SK-N-MC (cell line): ENCODE data around the gene FIS1.

Experiments used
- EZH2 ChIP-seq: fragments of 200-600 bp; sonication (generic); IDR thresholded peaks from one replicate; pipeline ENCODE4 v1.6.1; 2017; ENCODE audit warnings: antibody characterized with exemption
- POLR2AphosphoS5 ChIP-seq: IDR thresholded peaks from 2 replicates; pipeline ENCODE4 v1.6.1; 2012; ENCODE audit warnings: mild to moderate bottlenecking, low read depth, low read length, borderline replicate concordance

DNA sequence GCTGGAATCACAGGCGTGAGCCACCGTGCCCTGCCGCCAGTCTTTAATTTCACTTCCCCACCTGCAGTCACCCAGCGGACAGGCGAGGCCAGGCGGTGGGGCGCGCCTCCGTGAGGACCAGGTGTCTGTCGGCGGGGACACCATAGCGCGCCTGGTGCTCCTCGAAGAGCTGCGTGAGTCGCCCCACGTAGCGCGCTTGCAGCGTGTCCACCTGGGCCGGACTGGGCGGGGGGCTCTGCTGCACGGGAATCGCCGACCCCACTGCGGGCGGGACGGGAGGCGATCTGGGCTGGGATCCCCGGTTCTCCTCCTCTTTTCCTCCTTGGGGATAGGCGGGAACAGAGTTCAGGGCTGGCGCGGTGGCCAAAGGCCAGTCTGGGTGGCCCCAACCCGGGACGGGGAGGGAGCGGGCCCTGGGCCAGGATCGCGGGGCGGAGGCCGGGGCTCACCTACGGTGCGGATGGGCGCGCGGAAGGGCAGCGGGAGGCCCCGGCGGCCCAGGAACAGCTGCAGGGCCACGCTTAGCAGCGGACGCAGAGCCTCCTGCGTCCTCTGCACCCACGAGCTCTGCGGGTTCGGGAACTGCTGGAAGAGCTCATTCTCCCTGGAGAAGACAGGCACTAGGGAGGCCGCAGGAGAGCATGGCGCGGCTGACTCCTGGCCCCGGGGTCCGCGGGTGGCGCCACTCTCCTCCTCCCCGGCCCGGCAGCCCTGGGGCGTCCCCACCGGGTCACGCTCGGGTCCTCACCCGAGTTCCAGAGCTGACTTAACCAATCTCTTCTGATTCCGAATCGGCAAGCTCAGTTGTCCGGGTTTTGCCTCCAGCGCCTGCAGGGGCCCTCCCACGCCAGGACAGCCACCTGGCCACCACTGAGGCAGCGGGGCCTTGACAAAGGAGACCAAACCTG lies 42.9 kb downstream of the FIS1 start:
- no peak for TF ChIP-seq EZH2
- no peak for TF ChIP-seq POLR2AphosphoS5
